HEK293 (cell line): ENCODE measurements around the gene DDI1.

Experiments
- CTCF ChIA-PET: fragments of 350-600 bp; formaldehyde crosslinking; extraction: SDS; loops from one replicate; lab custom pipeline; 2021; ENCODE audit warnings: antibody characterized with exemption; lab: Yijun Ruan, JAX
- POLR2A ChIA-PET: fragments of 300-600 bp; formaldehyde crosslinking; extraction: SDS; loops from one replicate; lab custom pipeline; 2020; ENCODE audit warnings: antibody characterized with exemption, inconsistent platforms; lab: Yijun Ruan, JAX
- H3K27ac ChIP-seq: fragments of 200-500 bp; sonication (Bioruptor generic); 2 replicates; pipeline ENCODE4 v1.5.1; 2014; ENCODE audit warnings: low read depth, low read length, control low read depth, inconsistent platforms; ENCODE audit errors: extremely low read depth
- H3K36me3 ChIP-seq, 2 experiments: fragments of 200-500 bp in 1 of 2; sonication (Bioruptor generic) in 1 of 2; 1 replicate in 1 of 2; 2 replicates in 1 of 2; pipeline ENCODE4 v1.5.1; 2014 to 2017; ENCODE audit warnings: inconsistent platforms in 2 of 2, low read length in 2 of 2; ENCODE audit not compliant: control insufficient read depth in 2 of 2, insufficient read depth in 1 of 2
- H3K4me1 ChIP-seq: fragments of 200-500 bp; sonication (Bioruptor generic); 2 replicates; pipeline ENCODE4 v1.5.1; 2014; ENCODE audit warnings: mild to moderate bottlenecking, low read length, inconsistent platforms; ENCODE audit not compliant: control insufficient read depth, insufficient read depth
- H3K4me3 ChIP-seq: 2 replicates; pipeline ENCODE4 v1.5.1; 2011; ENCODE audit warnings: low read depth, mild to moderate bottlenecking, control low read depth, low read length, moderate library complexity
- H3K9me3 ChIP-seq: fragments of 200-500 bp; sonication (Bioruptor generic); 2 replicates; pipeline ENCODE4 v1.5.1; 2014; ENCODE audit warnings: low read depth, low read length, inconsistent platforms; ENCODE audit not compliant: control insufficient read depth, insufficient read depth
- GFI1B ChIP-seq: fragments of 450-650 bp; formaldehyde crosslinking; IDR thresholded peaks from 2 replicates; pipeline ENCODE4 v1.5.1; 2016; ENCODE audit warnings: missing biosample characterization, missing genetic modification characterization
- KLF10 ChIP-seq: fragments of 450-650 bp; IDR thresholded peaks from 2 replicates; pipeline ENCODE4 v1.5.1; 2018; ENCODE audit warnings: missing biosample characterization, mild to moderate bottlenecking, missing genetic modification characterization
- REPIN1 ChIP-seq: fragments of 450-650 bp; formaldehyde crosslinking; IDR thresholded peaks from 2 replicates; pipeline ENCODE4 v1.5.1; 2017; ENCODE audit warnings: missing biosample characterization, missing genetic modification characterization, low read depth
- YY1 ChIP-seq: fragments of 450-650 bp; formaldehyde crosslinking; IDR thresholded peaks from 2 replicates; pipeline ENCODE4 v1.5.1; 2018; ENCODE audit warnings: missing biosample characterization, missing genetic modification characterization
- ZFP3 ChIP-seq: fragments of 450-650 bp; formaldehyde crosslinking; IDR thresholded peaks from 2 replicates; pipeline ENCODE4 v1.5.1; 2016; ENCODE audit warnings: low read depth, missing biosample characterization, missing genetic modification characterization
- ZNF112 ChIP-seq: fragments of 450-650 bp; formaldehyde crosslinking; IDR thresholded peaks from 2 replicates; pipeline ENCODE4 v1.5.0; 2017; ENCODE audit warnings: missing biosample characterization, missing genetic modification characterization
- ZNF133 ChIP-seq: fragments of 450-650 bp; formaldehyde crosslinking; IDR thresholded peaks from 2 replicates; pipeline ENCODE4 v1.5.1; 2016; ENCODE audit warnings: missing biosample characterization, missing genetic modification characterization
- ZNF157 ChIP-seq: fragments of 450-650 bp; formaldehyde crosslinking; IDR thresholded peaks from 2 replicates; pipeline ENCODE4 v1.5.1; 2016; ENCODE audit warnings: missing biosample characterization, missing genetic modification characterization
- ZNF274 ChIP-seq, 2 experiments: fragments of 200-500 bp in 1 of 2; fragments of 450-650 bp in 1 of 2; sonication (Bioruptor generic) in 1 of 2; formaldehyde crosslinking in 1 of 2; IDR thresholded peaks; 2 replicates each; pipeline versions ENCODE4 v1.5.1 to v1.6.1; 2014 to 2016; ENCODE audit warnings: borderline replicate concordance in 1 of 2, inconsistent platforms in 1 of 2, low read length in 1 of 2, missing biosample characterization in 1 of 2, missing genetic modification characterization in 1 of 2
- ZNF350 ChIP-seq: fragments of 450-650 bp; formaldehyde crosslinking; IDR thresholded peaks from 2 replicates; pipeline ENCODE4 v1.5.0; 2017; ENCODE audit warnings: missing biosample characterization, mild to moderate bottlenecking, missing genetic modification characterization
- ZNF404 ChIP-seq: fragments of 450-650 bp; formaldehyde crosslinking; IDR thresholded peaks from 2 replicates; pipeline ENCODE4 v1.5.1; 2017; ENCODE audit warnings: missing biosample characterization, missing genetic modification characterization
- ZNF501 ChIP-seq: fragments of 450-650 bp; formaldehyde crosslinking; IDR thresholded peaks from 2 replicates; pipeline ENCODE4 v1.5.1; 2016; ENCODE audit warnings: missing biosample characterization, missing genetic modification characterization
- ZNF514 ChIP-seq: fragments of 450-650 bp; formaldehyde crosslinking; IDR thresholded peaks from 2 replicates; pipeline ENCODE4 v1.5.1; 2016; ENCODE audit warnings: missing biosample characterization, missing genetic modification characterization
- ZNF549 ChIP-seq: fragments of 450-650 bp; IDR thresholded peaks from 2 replicates; pipeline ENCODE4 v1.5.1; 2018; ENCODE audit warnings: missing biosample characterization, missing genetic modification characterization, mild to moderate bottlenecking, inconsistent platforms, moderate library complexity
- ZNF561 ChIP-seq: fragments of 450-650 bp; IDR thresholded peaks from 2 replicates; pipeline ENCODE4 v1.5.1; 2018; ENCODE audit warnings: missing biosample characterization, missing genetic modification characterization, borderline replicate concordance
- ZNF626 ChIP-seq: fragments of 450-650 bp; sonication (Bioruptor Pico); formaldehyde crosslinking; IDR thresholded peaks from 2 replicates; pipeline ENCODE4 v1.5.1; 2018; ENCODE audit warnings: missing biosample characterization, missing genetic modification characterization, inconsistent platforms
- ZNF629 ChIP-seq: fragments of 450-650 bp; formaldehyde crosslinking; IDR thresholded peaks from 2 replicates; pipeline ENCODE4 v1.5.1; 2017; ENCODE audit warnings: missing biosample characterization, missing genetic modification characterization
- ZNF670 ChIP-seq: fragments of 450-650 bp; formaldehyde crosslinking; IDR thresholded peaks from 2 replicates; pipeline ENCODE4 v1.5.1; 2016; ENCODE audit warnings: missing biosample characterization, missing genetic modification characterization, low read depth
- ZNF677 ChIP-seq: fragments of 450-650 bp; IDR thresholded peaks from 2 replicates; pipeline ENCODE4 v1.5.0; 2018; ENCODE audit warnings: missing biosample characterization, mild to moderate bottlenecking, missing genetic modification characterization, moderate library complexity
- ZNF785 ChIP-seq: fragments of 450-650 bp; formaldehyde crosslinking; IDR thresholded peaks from 2 replicates; pipeline ENCODE4 v1.5.1; 2016; ENCODE audit warnings: missing biosample characterization, missing genetic modification characterization
- TF ChIP-seq, protein P1 (sequence below): fragments of 450-650 bp; formaldehyde crosslinking; IDR thresholded peaks from 2 replicates; pipeline ENCODE4 v1.5.1; 2016; ENCODE audit warnings: missing biosample characterization, missing genetic modification characterization, low read depth
- TF ChIP-seq, protein P2 (sequence below): fragments of 450-650 bp; formaldehyde crosslinking; IDR thresholded peaks from 2 replicates; pipeline ENCODE4 v1.5.1; 2016; ENCODE audit warnings: missing biosample characterization, missing genetic modification characterization, borderline replicate concordance
- TF ChIP-seq, protein P3 (sequence below): fragments of 450-650 bp; formaldehyde crosslinking; IDR thresholded peaks from 2 replicates; pipeline ENCODE4 v1.5.1; 2017; ENCODE audit warnings: missing biosample characterization, missing genetic modification characterization

The DDI1 gene

DNA sequence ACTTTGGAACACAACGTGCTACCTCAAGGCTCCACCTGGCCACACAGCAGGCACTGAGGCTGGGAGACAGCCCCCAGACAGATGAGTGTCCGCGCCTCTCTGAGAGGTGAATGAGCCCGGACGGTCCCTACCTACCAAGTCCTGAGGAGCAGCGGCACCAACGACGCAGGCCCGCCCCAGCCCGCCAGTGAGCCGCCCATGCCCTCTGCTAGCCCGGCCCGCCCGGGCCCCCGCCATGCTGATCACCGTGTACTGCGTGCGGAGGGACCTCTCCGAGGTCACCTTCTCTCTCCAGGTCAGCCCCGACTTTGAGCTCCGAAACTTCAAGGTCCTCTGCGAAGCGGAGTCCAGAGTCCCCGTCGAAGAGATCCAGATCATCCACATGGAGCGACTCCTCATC is at the start of gene DDI1:
Gene DDI1 (plus strand): TSS at position 53 of the 400 bp plus-strand sequence. CDS start 183 bp downstream, at position 236.
- ChIA-PET POLR2A (no interaction called here), CTCF (no interaction called here)
- H3K9me3 ChIP-seq, result no peaks in the 10 kb centered on the region
- H3K4me1 ChIP-seq, result no peaks in the 10 kb centered on the region
- TF ChIP-seq ZNF629 (tag by site-specific recombination), result no peak
- TF ChIP-seq, protein P1, sequence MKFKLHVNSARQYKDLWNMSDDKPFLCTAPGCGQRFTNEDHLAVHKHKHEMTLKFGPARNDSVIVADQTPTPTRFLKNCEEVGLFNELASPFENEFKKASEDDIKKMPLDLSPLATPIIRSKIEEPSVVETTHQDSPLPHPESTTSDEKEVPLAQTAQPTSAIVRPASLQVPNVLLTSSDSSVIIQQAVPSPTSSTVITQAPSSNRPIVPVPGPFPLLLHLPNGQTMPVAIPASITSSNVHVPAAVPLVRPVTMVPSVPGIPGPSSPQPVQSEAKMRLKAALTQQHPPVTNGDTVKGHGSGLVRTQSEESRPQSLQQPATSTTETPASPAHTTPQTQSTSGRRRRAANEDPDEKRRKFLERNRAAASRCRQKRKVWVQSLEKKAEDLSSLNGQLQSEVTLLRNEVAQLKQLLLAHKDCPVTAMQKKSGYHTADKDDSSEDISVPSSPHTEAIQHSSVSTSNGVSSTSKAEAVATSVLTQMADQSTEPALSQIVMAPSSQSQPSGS, result no peak
- TF ChIP-seq REPIN1 (tag by site-specific recombination), result no peak
- no peak for TF ChIP-seq ZNF404 (tag by site-specific recombination)
- no peak for TF ChIP-seq ZNF133
- TF ChIP-seq ZNF549 (tag by site-specific recombination), result no peak
- TF ChIP-seq ZNF677 (tag by site-specific recombination), result no peak
- TF ChIP-seq, protein P2, sequence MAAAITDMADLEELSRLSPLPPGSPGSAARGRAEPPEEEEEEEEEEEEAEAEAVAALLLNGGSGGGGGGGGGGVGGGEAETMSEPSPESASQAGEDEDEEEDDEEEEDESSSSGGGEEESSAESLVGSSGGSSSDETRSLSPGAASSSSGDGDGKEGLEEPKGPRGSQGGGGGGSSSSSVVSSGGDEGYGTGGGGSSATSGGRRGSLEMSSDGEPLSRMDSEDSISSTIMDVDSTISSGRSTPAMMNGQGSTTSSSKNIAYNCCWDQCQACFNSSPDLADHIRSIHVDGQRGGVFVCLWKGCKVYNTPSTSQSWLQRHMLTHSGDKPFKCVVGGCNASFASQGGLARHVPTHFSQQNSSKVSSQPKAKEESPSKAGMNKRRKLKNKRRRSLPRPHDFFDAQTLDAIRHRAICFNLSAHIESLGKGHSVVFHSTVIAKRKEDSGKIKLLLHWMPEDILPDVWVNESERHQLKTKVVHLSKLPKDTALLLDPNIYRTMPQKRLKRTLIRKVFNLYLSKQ (tag by site-specific recombination), result no peak
- TF ChIP-seq ZNF514 (tag by site-specific recombination), result no peak
- no peak for TF ChIP-seq ZNF626 (tag by site-specific recombination)
- TF ChIP-seq ZNF501, result no peak
- no peak for TF ChIP-seq ZNF670 (tag by site-specific recombination)
- TF ChIP-seq, protein P3, sequence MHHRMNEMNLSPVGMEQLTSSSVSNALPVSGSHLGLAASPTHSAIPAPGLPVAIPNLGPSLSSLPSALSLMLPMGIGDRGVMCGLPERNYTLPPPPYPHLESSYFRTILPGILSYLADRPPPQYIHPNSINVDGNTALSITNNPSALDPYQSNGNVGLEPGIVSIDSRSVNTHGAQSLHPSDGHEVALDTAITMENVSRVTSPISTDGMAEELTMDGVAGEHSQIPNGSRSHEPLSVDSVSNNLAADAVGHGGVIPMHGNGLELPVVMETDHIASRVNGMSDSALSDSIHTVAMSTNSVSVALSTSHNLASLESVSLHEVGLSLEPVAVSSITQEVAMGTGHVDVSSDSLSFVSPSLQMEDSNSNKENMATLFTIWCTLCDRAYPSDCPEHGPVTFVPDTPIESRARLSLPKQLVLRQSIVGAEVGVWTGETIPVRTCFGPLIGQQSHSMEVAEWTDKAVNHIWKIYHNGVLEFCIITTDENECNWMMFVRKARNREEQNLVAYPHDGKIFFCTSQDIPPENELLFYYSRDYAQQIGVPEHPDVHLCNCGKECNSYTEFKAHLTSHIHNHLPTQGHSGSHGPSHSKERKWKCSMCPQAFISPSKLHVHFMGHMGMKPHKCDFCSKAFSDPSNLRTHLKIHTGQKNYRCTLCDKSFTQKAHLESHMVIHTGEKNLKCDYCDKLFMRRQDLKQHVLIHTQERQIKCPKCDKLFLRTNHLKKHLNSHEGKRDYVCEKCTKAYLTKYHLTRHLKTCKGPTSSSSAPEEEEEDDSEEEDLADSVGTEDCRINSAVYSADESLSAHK (tag by site-specific recombination), result no peak
- H3K27ac ChIP-seq, result no peak within 1 kb of the TSS
- no peaks in the 10 kb centered on the region for H3K36me3 ChIP-seq
- no peak within 1 kb of the TSS for H3K4me3 ChIP-seq

DNA sequence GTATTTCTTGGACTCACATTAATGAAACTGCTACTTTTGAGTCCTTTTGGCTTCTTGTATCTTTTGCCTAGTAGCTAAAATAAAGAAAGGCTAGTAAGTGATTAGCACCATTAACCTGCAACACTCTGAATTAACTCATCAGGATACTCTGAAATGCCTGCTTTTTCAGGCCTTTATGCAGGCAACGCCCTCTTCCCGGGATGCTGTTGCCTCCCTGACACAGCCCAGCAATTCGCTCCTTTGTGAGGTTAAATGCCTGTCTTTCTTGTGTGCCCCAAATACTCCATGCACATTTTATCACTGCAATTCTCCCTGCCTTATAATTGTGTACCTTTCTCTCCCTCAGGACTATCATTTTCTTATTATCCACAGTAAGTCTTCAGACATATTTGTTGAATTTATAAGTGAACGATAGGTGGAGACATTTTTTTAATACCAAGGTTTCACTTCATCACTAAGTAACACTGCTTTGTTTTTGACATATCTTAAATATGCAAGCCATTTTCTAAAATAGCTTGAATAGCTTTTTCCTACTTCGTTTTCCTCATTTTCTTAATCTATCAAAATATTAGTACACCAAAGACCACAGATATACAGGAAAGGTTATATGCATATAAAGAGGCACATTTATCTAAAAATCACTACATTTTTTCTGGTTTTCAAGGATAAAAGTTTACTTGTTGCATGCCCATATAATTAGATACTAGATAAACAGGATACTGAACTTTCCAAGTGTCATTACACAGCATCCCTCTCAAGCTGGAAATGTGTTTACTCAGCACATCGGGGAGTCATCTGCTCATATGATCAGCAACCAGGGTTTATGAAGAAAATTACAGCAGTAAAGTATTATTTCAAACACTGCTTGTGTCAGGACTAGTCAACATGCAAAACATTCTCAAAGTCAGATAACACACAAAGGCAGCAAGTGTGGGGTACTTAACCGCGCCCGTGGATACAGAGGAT is 48.5 kb upstream of the DDI1 start:
- H3K36me3 ChIP-seq, result no peaks in the 10 kb centered on the region
- no peaks in the 10 kb centered on the region for H3K9me3 ChIP-seq
- TF ChIP-seq ZNF157 (tag by site-specific recombination), result no peak
- TF ChIP-seq GFI1B (tag by site-specific recombination), result no peak
- TF ChIP-seq ZNF785, result no peak
- TF ChIP-seq ZNF350 (tag by site-specific recombination), result no peak
- no peak for TF ChIP-seq YY1 (tag by site-specific recombination)
- no peak for TF ChIP-seq ZNF112 (tag by site-specific recombination)
- TF ChIP-seq ZNF274 (IDR thresholded peaks at IDR 0.05; ENCODE audit: low read length), result no peak
- no peak for TF ChIP-seq ZNF274 (tag by site-specific recombination; IDR thresholded peaks at IDR 0.05; ENCODE audit: borderline replicate concordance)
- no peak for TF ChIP-seq KLF10 (tag by site-specific recombination)
- no peak for TF ChIP-seq ZFP3 (tag by site-specific recombination)
- no peak for TF ChIP-seq ZNF561 (tag by site-specific recombination)
- H3K27ac ChIP-seq, result no peak overlapping the region
- H3K4me3 ChIP-seq, result no peak overlapping the region
- no peaks in the 10 kb centered on the region for H3K4me1 ChIP-seq
- POLR2A ChIA-PET, result no interaction called here
- CTCF ChIA-PET, result interaction anchor here (0.6 kb wide), 1 partner anchor 219 kb away, joined by 3 read pairs; no protein-coding TSS in a partner anchor
